CD1c-positive myeloid dendritic cell (primary cell): Measurements from ENCODE around the gene RPS17.
"Not testable (repeated sequence)": the region's sequence is repeated elsewhere in the genome, so short reads cannot be mapped to it uniquely, and the experiment has no call there.

ENCODE experiments used
- DNase-seq: peaks from one replicate; pipeline ENCODE4 v3.0.0-alpha.2; 2016; ENCODE audit errors: extremely low spot score

Gene RPS17

GRCh38 chr15:82513587-82513986, 26.7 kb downstream of the RPS17 start:
- DNase-seq = not testable (repeated sequence)

GRCh38 chr15:82507693-82508092, 32.6 kb downstream of the RPS17 start:
- not testable (repeated sequence) for DNase-seq

GRCh38 chr15:82507087-82507486, 33.2 kb downstream of the RPS17 start:
- not testable (repeated sequence) for DNase-seq

- not testable (repeated sequence) for DNase-seq
Measured at GRCh38 chr15:82505842-82506241, 34.4 kb downstream of the RPS17 start.

- not testable (repeated sequence) for DNase-seq
Measured at GRCh38 chr15:82504074-82504473, 36.2 kb downstream of the RPS17 start.

GRCh38 chr15:82502700-82503339, 37.4 kb downstream of the RPS17 start:
- not testable (repeated sequence) for DNase-seq

- DNase-seq = not testable (repeated sequence)
Measured at GRCh38 chr15:82500772-82501171, 39.5 kb downstream of the RPS17 start.

GRCh38 chr15:82497978-82498377, 42.3 kb downstream of the RPS17 start:
- DNase-seq = not testable (repeated sequence)

- not testable (repeated sequence) for DNase-seq
Measured at GRCh38 chr15:82488250-82488649, 52.0 kb downstream of the RPS17 start.

GRCh38 chr15:82487045-82487444, 53.2 kb downstream of the RPS17 start:
- DNase-seq = not testable (repeated sequence)
